Measurements from ENCODE around the gene SHROOM4. TPM values are rescaled to one million over a fixed set of nuclear protein-coding genes. Genes with fewer than 3 reads are reported as not detected.

SHROOM4 gene
- total RNA-seq, 1 experiment from 2014 or later = 2.1 TPM

- H3K79me2 ChIP-seq (ENCODE audit: insufficient read depth, low read length) = no peaks in the 10 kb centered on the region
- no peak overlapping the region for H3K27ac ChIP-seq (ENCODE audit: insufficient read length, low read depth, low read length)
- H3K79me1 ChIP-seq (ENCODE audit: insufficient read depth, low read depth, low read length, poor library complexity, severe bottlenecking) = no peaks in the 10 kb centered on the region
- peaks cover 1% of the 10 kb centered on the region for H3K27me3 Mint-ChIP-seq (ENCODE audit: low read depth)
- no peak for TF ChIP-seq CTCF (conservative IDR thresholded peaks at IDR 0.05)
- no peak overlapping the region for H2BK20ac ChIP-seq (ENCODE audit: low read depth, low read length, poor library complexity, severe bottlenecking)
- H3K4me3 Mint-ChIP-seq = no peak overlapping the region
- H3K4ac ChIP-seq (ENCODE audit: low read depth, low read length) = no peak overlapping the region
- peaks cover 0 to 12% (median 5%) of the 10 kb centered on the region in 3 experiments; a peak in 4 of 7 replicates for H3K36me3 Mint-ChIP-seq (ENCODE audit: insufficient read depth in 1 of 3, low read depth in 3 of 3)
- H3K9me3 ChIP-seq (ENCODE audit: control insufficient read depth, low read depth, low read length) = no peaks in the 10 kb centered on the region
- H3K4me1 ChIP-seq (ENCODE audit: insufficient read depth, low read length) = peaks cover 14% of the 10 kb centered on the region
- no peaks in the 10 kb centered on the region for H4K20me1 ChIP-seq (ENCODE audit: control insufficient read depth, insufficient read depth, insufficient read length)
- no peak overlapping the region for H3K27ac Mint-ChIP-seq
- H3K9ac ChIP-seq (ENCODE audit: extremely low read depth, insufficient read length, low read length) = no peak overlapping the region
- no peak overlapping the region for H3K14ac ChIP-seq (ENCODE audit: insufficient read depth, low read length)
- H4K8ac ChIP-seq (replicated peaks; ENCODE audit: insufficient read length, low read depth, low read length) = no peak overlapping the region
- no peak overlapping the region for H2AFZ ChIP-seq (ENCODE audit: low read length)
- H3K4me2 ChIP-seq (ENCODE audit: insufficient read depth, insufficient read length, low read length) = no peak overlapping the region
- no peak overlapping the region for H3K56ac ChIP-seq (ENCODE audit: insufficient read length, low read depth, low read length)
- WGBS (ENCODE audit: extremely low coverage, insufficient read length, low lambda C conversion rate) = no CpG with 5 or more reads among the region's 9 CpGs
- no peaks in the 10 kb centered on the region for H3K27me3 ChIP-seq (ENCODE audit: insufficient read depth, low read length)
- peaks cover 13 to 19% of the 10 kb centered on the region in 2 experiments for H3K4me1 Mint-ChIP-seq
- H2BK5ac ChIP-seq (ENCODE audit: insufficient read length, low read length) = no peak overlapping the region
- peaks cover 62 to 72% of the 10 kb centered on the region in 2 experiments for H3K9me3 Mint-ChIP-seq
- H4K91ac ChIP-seq (ENCODE audit: insufficient read length, low read depth, low read length) = no peak overlapping the region
- no peak overlapping the region for H3T11ph ChIP-seq (ENCODE audit: low read length)
- no peak overlapping the region for H3K18ac ChIP-seq (ENCODE audit: insufficient read length, low read depth, low read length)
- H2BK120ac ChIP-seq (ENCODE audit: low read depth, low read length, poor library complexity, severe bottlenecking) = no peak overlapping the region
- no peak for DNase-seq
- peaks cover 15% of the 10 kb centered on the region for H3K23me2 ChIP-seq (ENCODE audit: insufficient read length, low read depth, low read length, poor library complexity, severe bottlenecking)
- no peak overlapping the region for H2AK5ac ChIP-seq (ENCODE audit: insufficient read length, low read length)
- no peak overlapping the region for H2BK15ac ChIP-seq (ENCODE audit: low read depth, low read length)
- H3K23ac ChIP-seq (ENCODE audit: insufficient read length, low read depth, low read length) = no peak overlapping the region
- H4K5ac ChIP-seq (ENCODE audit: insufficient read length, low read depth, low read length) = no peak overlapping the region
- H2BK12ac ChIP-seq (ENCODE audit: insufficient read length, low read depth, low read length) = no peak overlapping the region
These were observed 1.1 kb upstream of the SHROOM4 start for GRCh38 chrX:50815120-50815519.
